ENCODE measurements around the gene EPB41L2.

Gene EPB41L2

GRCh38 chr6:131052181-131052580, 10.9 kb downstream of the EPB41L2 start:
- Histone ChIP-seq H3K27ac (ENCODE audit: low read depth in 2 of 2, low read length in 2 of 2) (no peak overlapping the region), H3K4me1 (ENCODE audit: control insufficient read depth in 2 of 2, insufficient read depth in 2 of 2, low read length in 2 of 2) (no peaks in the 10 kb centered on the region), H3K36me3 (ENCODE audit: control insufficient read depth in 2 of 2, insufficient read depth in 2 of 2, low read length in 2 of 2) (peaks cover 0 to 6% of the 10 kb centered on the region in 2 donors), H3K4me3 (ENCODE audit: low read length in 2 of 2) (no peak overlapping the region), H3K27me3 (ENCODE audit: control insufficient read depth in 2 of 2, insufficient read depth in 2 of 2, low read length in 2 of 2) (no peaks in the 10 kb centered on the region), H3K9me3 (ENCODE audit: control insufficient read depth in 2 of 2, low read length in 2 of 2) (peaks cover 17 to 20% of the 10 kb centered on the region in 2 donors), H3K9ac (ENCODE audit: low read depth in 1 of 2, low read length in 2 of 2) (no peak overlapping the region)

- peaks cover 0 to 6% of the 10 kb centered on the region in 2 donors for H3K36me3 ChIP-seq (ENCODE audit: control insufficient read depth in 2 of 2, insufficient read depth in 2 of 2, low read length in 2 of 2)
- no peaks in the 10 kb centered on the region for H3K4me1 ChIP-seq (ENCODE audit: control insufficient read depth in 2 of 2, insufficient read depth in 2 of 2, low read length in 2 of 2)
- H3K9ac ChIP-seq (ENCODE audit: low read depth in 1 of 2, low read length in 2 of 2): no peak overlapping the region
- H3K27ac ChIP-seq (ENCODE audit: low read depth in 2 of 2, low read length in 2 of 2): no peak overlapping the region
- no peak overlapping the region for H3K4me3 ChIP-seq (ENCODE audit: low read length in 2 of 2)
- H3K27me3 ChIP-seq (ENCODE audit: control insufficient read depth in 2 of 2, insufficient read depth in 2 of 2, low read length in 2 of 2): no peaks in the 10 kb centered on the region
- peaks cover 17 to 20% of the 10 kb centered on the region in 2 donors for H3K9me3 ChIP-seq (ENCODE audit: control insufficient read depth in 2 of 2, low read length in 2 of 2)
Observed at GRCh38 chr6:131051341-131051740, 11.7 kb downstream of the EPB41L2 start.

- no peaks in the 10 kb centered on the region for H3K4me1 ChIP-seq (ENCODE audit: control insufficient read depth in 2 of 2, insufficient read depth in 2 of 2, low read length in 2 of 2)
- no peak overlapping the region for H3K4me3 ChIP-seq (ENCODE audit: low read length in 2 of 2)
- H3K36me3 ChIP-seq (ENCODE audit: control insufficient read depth in 2 of 2, insufficient read depth in 2 of 2, low read length in 2 of 2): peaks cover 0 to 6% of the 10 kb centered on the region in 2 donors
- peaks cover 9 to 11% of the 10 kb centered on the region in 2 donors for H3K9me3 ChIP-seq (ENCODE audit: control insufficient read depth in 2 of 2, low read length in 2 of 2)
- H3K27me3 ChIP-seq (ENCODE audit: control insufficient read depth in 2 of 2, insufficient read depth in 2 of 2, low read length in 2 of 2): no peaks in the 10 kb centered on the region
- H3K9ac ChIP-seq (ENCODE audit: low read depth in 1 of 2, low read length in 2 of 2): no peak overlapping the region
- no peak overlapping the region for H3K27ac ChIP-seq (ENCODE audit: low read depth in 2 of 2, low read length in 2 of 2)
Observed at GRCh38 chr6:131049608-131050007, 13.4 kb downstream of the EPB41L2 start.

- no peak overlapping the region for H3K9ac ChIP-seq (ENCODE audit: low read depth in 1 of 2, low read length in 2 of 2)
- H3K4me1 ChIP-seq (ENCODE audit: control insufficient read depth in 2 of 2, insufficient read depth in 2 of 2, low read length in 2 of 2): no peaks in the 10 kb centered on the region
- peaks cover 3 to 6% of the 10 kb centered on the region in 2 donors for H3K9me3 ChIP-seq (ENCODE audit: control insufficient read depth in 2 of 2, low read length in 2 of 2)
- peaks cover 0 to 3% of the 10 kb centered on the region in 2 donors for H3K36me3 ChIP-seq (ENCODE audit: control insufficient read depth in 2 of 2, insufficient read depth in 2 of 2, low read length in 2 of 2)
- H3K27me3 ChIP-seq (ENCODE audit: control insufficient read depth in 2 of 2, insufficient read depth in 2 of 2, low read length in 2 of 2): no peaks in the 10 kb centered on the region
- no peak overlapping the region for H3K27ac ChIP-seq (ENCODE audit: low read depth in 2 of 2, low read length in 2 of 2)
- H3K4me3 ChIP-seq (ENCODE audit: low read length in 2 of 2): no peak overlapping the region
Observed at GRCh38 chr6:131048933-131049515, 14.0 kb downstream of the EPB41L2 start.

- Histone ChIP-seq H3K36me3 (ENCODE audit: control insufficient read depth in 2 of 2, insufficient read depth in 2 of 2, low read length in 2 of 2) (no peaks in the 10 kb centered on the region), H3K27me3 (ENCODE audit: control insufficient read depth in 2 of 2, insufficient read depth in 2 of 2, low read length in 2 of 2) (no peaks in the 10 kb centered on the region), H3K9ac (ENCODE audit: low read depth in 1 of 2, low read length in 2 of 2) (no peak overlapping the region), H3K27ac (ENCODE audit: low read depth in 2 of 2, low read length in 2 of 2) (no peak overlapping the region), H3K9me3 (ENCODE audit: control insufficient read depth in 2 of 2, low read length in 2 of 2) (no peaks in the 10 kb centered on the region), H3K4me3 (ENCODE audit: low read length in 2 of 2) (no peak overlapping the region), H3K4me1 (ENCODE audit: control insufficient read depth in 2 of 2, insufficient read depth in 2 of 2, low read length in 2 of 2) (no peaks in the 10 kb centered on the region)
Observed at GRCh38 chr6:131048459-131048858, 14.6 kb downstream of the EPB41L2 start.

GRCh38 chr6:131045139-131045538, 17.9 kb downstream of the EPB41L2 start:
- no peak overlapping the region for H3K4me3 ChIP-seq (ENCODE audit: low read length in 2 of 2)

GRCh38 chr6:131043902-131044447, 19.1 kb downstream of the EPB41L2 start:
- no peak overlapping the region for H3K9ac ChIP-seq (ENCODE audit: low read depth in 1 of 2, low read length in 2 of 2)
- H3K9me3 ChIP-seq (ENCODE audit: control insufficient read depth in 2 of 2, low read length in 2 of 2): no peaks in the 10 kb centered on the region
- no peaks in the 10 kb centered on the region for H3K36me3 ChIP-seq (ENCODE audit: control insufficient read depth in 2 of 2, insufficient read depth in 2 of 2, low read length in 2 of 2)
- H3K4me1 ChIP-seq (ENCODE audit: control insufficient read depth in 2 of 2, insufficient read depth in 2 of 2, low read length in 2 of 2): peaks cover 0 to 2% of the 10 kb centered on the region in 2 donors
- H3K4me3 ChIP-seq (ENCODE audit: low read length in 2 of 2): no peak overlapping the region
- no peak overlapping the region for H3K27ac ChIP-seq (ENCODE audit: low read depth in 2 of 2, low read length in 2 of 2)
- H3K27me3 ChIP-seq (ENCODE audit: control insufficient read depth in 2 of 2, insufficient read depth in 2 of 2, low read length in 2 of 2): no peaks in the 10 kb centered on the region

More at GRCh38 chr6:131045139-131045538, 17.9 kb downstream of the EPB41L2 start:
- Histone ChIP-seq H3K27ac (ENCODE audit: low read depth in 2 of 2, low read length in 2 of 2) (no peak overlapping the region), H3K27me3 (ENCODE audit: control insufficient read depth in 2 of 2, insufficient read depth in 2 of 2, low read length in 2 of 2) (no peaks in the 10 kb centered on the region), H3K9me3 (ENCODE audit: control insufficient read depth in 2 of 2, low read length in 2 of 2) (no peaks in the 10 kb centered on the region), H3K9ac (ENCODE audit: low read depth in 1 of 2, low read length in 2 of 2) (no peak overlapping the region), H3K36me3 (ENCODE audit: control insufficient read depth in 2 of 2, insufficient read depth in 2 of 2, low read length in 2 of 2) (no peaks in the 10 kb centered on the region), H3K4me1 (ENCODE audit: control insufficient read depth in 2 of 2, insufficient read depth in 2 of 2, low read length in 2 of 2) (no peaks in the 10 kb centered on the region)

- H3K4me3 ChIP-seq (ENCODE audit: low read length in 2 of 2): no peak overlapping the region
- no peak overlapping the region for H3K9ac ChIP-seq (ENCODE audit: low read depth in 1 of 2, low read length in 2 of 2)
- no peaks in the 10 kb centered on the region for H3K36me3 ChIP-seq (ENCODE audit: control insufficient read depth in 2 of 2, insufficient read depth in 2 of 2, low read length in 2 of 2)
- no peak overlapping the region for H3K27ac ChIP-seq (ENCODE audit: low read depth in 2 of 2, low read length in 2 of 2)
- H3K9me3 ChIP-seq (ENCODE audit: control insufficient read depth in 2 of 2, low read length in 2 of 2): no peaks in the 10 kb centered on the region
- no peaks in the 10 kb centered on the region for H3K27me3 ChIP-seq (ENCODE audit: control insufficient read depth in 2 of 2, insufficient read depth in 2 of 2, low read length in 2 of 2)
- H3K4me1 ChIP-seq (ENCODE audit: control insufficient read depth in 2 of 2, insufficient read depth in 2 of 2, low read length in 2 of 2): peaks cover 0 to 5% of the 10 kb centered on the region in 2 donors
Observed at GRCh38 chr6:131042664-131043063, 20.4 kb downstream of the EPB41L2 start.

- Histone ChIP-seq H3K27me3 (ENCODE audit: control insufficient read depth in 2 of 2, insufficient read depth in 2 of 2, low read length in 2 of 2) (no peaks in the 10 kb centered on the region), H3K4me1 (ENCODE audit: control insufficient read depth in 2 of 2, insufficient read depth in 2 of 2, low read length in 2 of 2) (peaks cover 0 to 5% of the 10 kb centered on the region in 2 donors), H3K27ac (ENCODE audit: low read depth in 2 of 2, low read length in 2 of 2) (no peak overlapping the region), H3K9ac (ENCODE audit: low read depth in 1 of 2, low read length in 2 of 2) (no peak overlapping the region), H3K9me3 (ENCODE audit: control insufficient read depth in 2 of 2, low read length in 2 of 2) (no peaks in the 10 kb centered on the region), H3K36me3 (ENCODE audit: control insufficient read depth in 2 of 2, insufficient read depth in 2 of 2, low read length in 2 of 2) (no peaks in the 10 kb centered on the region), H3K4me3 (ENCODE audit: low read length in 2 of 2) (no peak overlapping the region)
Observed at GRCh38 chr6:131041814-131042213, 21.2 kb downstream of the EPB41L2 start.

GRCh38 chr6:131040866-131041265, 22.2 kb downstream of the EPB41L2 start:
- Histone ChIP-seq H3K27ac (ENCODE audit: low read depth in 2 of 2, low read length in 2 of 2) (no peak overlapping the region), H3K36me3 (ENCODE audit: control insufficient read depth in 2 of 2, insufficient read depth in 2 of 2, low read length in 2 of 2) (no peaks in the 10 kb centered on the region), H3K9ac (ENCODE audit: low read depth in 1 of 2, low read length in 2 of 2) (no peak overlapping the region), H3K27me3 (ENCODE audit: control insufficient read depth in 2 of 2, insufficient read depth in 2 of 2, low read length in 2 of 2) (no peaks in the 10 kb centered on the region), H3K4me3 (ENCODE audit: low read length in 2 of 2) (no peak overlapping the region), H3K4me1 (ENCODE audit: control insufficient read depth in 2 of 2, insufficient read depth in 2 of 2, low read length in 2 of 2) (peaks cover 0 to 6% of the 10 kb centered on the region in 2 donors), H3K9me3 (ENCODE audit: control insufficient read depth in 2 of 2, low read length in 2 of 2) (no peaks in the 10 kb centered on the region)

All from mucosa of rectum (tissue), 2 donors.